GM19099 (cell line): Measurements from ENCODE around the gene GADD45GIP1.

Experiments used
- POLR2A ChIP-seq: IDR thresholded peaks from 3 replicates; pipeline ENCODE4 v1.6.1; 2011; ENCODE audit warnings: low read depth; ENCODE audit not compliant: insufficient read length; ENCODE audit errors: extremely low read depth

The GADD45GIP1 gene

DNA sequence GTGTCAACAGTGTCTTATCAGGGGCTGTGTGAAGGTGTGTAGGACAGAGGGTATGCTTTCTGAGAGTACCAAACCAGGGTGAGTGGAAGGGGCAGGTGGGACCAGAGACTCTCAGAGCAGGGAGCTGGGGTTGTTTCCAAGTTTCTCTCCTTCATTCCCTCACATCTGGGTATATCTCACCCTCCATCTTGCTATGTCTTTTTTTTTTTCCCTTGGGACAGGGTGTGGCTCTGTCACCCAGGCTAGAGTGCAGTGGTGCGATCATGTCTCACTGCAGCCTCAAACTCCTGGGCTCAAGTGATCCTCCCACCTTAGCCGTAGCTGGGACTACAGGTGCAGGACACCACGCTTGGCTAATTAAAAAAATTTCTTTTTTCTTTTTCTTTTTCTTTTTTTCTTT, 23.0 kb upstream of the GADD45GIP1 start:
- no peak for TF ChIP-seq POLR2A

DNA sequence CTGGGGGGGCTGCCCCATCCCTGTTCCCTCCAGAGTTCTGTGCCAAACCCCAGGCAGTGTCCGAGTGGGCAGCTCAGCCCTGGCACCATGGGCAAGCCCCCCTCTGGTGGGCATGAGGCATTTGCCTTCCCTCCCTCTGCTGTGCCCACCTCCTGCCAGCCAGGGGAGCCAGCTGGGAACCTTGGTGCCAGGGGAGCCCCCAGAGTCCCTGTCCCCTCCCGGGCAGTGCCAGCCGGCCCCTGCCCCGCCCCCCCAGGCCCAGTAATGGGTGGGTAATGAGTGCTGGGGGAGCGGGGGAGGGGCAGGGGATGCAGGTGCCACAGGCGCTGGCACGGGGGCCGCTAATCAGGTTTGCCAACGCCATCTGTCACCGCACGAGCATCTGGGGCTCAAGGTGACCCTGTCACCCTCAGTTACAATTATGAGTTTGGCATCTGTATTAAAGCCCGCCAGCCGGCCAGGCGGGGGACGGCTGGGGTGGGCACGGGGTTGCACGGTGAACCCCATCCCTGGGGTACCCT, 18.3 kb upstream of the GADD45GIP1 start:
- no peak for TF ChIP-seq POLR2A

DNA sequence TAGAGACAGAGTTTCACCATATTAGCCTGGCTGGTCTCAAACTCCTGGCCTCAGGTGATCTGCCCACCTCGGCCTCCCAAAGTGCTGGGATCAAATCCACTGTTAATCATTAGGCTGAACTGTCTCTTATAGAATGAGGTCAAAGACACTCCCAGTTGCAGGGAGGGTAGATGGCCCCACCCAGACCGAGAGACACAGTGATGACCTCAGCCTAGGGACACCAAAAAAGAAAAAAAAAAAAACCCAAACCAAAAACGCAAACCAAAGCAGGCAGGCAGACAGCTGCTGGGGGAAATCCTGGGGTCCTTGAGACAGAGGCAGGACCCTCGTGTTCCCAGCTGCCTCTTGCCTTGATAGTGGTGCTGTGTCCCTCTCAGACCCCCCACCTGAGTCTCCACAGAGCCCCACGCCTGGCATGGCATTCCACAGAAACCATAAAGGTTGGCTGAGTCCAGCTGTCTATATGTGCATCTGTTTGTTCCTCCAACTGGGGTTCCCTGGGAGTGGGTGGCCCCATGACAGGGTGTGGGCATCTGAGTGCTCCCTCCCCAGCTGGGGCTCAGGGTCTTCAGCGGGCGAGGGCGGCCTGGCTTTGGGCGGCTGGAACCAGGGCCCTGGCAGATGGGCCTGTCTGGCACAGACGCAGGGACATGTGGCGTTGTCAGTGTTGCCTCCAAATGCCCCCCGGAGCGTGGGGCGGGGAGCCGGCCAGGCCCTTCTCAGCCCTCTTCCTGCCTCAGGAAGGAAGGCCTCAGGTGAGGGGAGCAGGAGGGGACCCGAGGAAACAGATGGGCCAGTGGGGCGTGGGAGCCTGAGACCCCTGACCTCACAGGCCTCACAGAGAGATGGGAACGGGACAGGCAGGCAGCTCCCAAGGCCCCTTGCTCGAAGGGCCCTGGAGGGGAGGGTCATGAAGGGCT, 17.5 kb upstream of the GADD45GIP1 start:
- TF ChIP-seq POLR2A, result no peak

DNA sequence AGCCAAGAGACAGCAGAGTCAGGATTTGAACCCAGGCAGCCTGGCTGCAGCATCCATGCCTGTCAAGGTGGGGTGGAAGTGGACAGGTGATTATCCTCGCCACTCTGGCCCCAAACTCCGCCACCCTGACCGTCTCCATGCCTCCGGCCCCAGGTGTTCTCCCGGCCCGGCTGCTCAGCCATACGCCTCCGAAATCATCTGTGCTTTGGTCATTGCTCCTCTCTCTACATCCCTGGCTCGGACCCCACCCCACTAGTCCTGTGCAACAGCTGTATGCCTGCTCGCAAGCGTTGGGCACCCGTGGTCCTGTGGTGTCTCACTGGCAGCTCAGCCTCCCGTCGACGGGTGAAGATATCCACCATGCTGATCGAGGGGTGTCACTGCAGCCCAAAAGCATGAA, 16.2 kb upstream of the GADD45GIP1 start:
- no peak for TF ChIP-seq POLR2A

DNA sequence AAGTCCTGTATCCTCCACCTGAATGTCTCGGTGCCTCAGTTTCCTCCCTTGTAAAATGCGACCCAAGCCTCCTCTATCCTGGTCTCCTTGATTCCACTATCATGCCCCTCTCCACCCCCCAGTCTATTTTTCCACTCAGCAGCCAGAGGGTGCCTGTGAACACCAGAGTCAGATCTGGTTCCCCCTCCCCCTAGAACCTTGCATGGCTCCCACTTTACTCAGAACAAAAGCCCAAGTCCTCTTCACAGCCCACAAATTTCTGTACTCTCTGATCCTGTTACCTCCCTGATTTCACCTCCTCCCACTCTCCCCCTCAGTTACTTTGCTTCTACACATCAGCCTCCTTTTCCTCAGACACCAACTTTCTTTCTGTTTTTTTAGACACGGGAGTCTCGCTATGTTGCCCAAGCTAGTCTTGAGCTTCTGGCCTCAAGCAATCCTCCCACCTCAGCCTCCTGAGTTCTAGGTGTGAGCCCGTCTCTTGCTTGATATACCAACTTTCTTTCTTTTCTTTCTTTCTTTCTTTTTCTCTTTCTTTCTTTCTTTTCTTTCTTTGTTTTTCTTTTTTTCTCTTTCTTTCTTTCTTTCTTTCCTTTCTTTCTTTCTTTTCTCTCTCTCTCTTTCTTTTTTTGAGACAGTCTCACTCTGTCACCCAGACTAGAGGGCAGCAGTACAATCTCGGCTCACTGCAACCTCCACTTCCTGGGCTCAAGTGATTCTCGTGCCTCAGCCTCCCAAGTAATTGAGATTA, 13.2 kb upstream of the GADD45GIP1 start:
- TF ChIP-seq POLR2A, result no peak

DNA sequence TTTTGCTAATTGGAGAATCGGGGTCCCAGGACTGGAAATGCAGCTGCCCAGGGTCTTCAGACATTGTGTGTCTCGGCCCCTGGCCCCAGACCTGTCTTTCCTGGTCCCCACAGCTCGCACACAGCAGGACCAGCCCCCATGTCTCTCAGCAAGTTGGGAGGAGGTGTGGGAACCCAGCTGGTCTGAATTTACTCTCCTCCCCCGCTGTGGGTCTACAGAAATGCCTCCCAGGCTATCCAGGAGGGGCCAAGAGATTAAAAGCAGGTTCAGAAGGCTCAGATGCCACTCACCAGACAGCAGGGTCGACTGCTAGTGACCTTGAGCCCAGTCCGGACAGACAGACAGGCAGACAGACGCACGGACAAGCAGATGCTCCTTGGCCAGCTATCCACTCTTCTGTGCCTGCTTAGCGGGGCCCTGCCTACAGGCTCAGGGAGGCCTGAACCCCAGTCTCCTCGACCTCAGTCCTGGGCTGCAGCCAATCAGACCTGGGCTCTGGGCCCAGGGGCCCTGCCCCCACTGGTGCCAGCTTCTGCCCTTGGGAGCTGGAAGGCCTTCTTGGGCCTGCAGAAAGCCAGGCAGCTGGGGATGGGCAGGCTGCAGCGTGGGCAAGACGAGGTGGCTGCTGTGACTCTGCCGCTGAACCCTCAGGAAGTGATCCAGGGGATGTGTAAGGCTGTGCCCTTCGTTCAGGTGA, 12.4 kb upstream of the GADD45GIP1 start, which contains the start of gene DAND5:
Gene DAND5, plus strand, starts transcription at position 285 of the 697 bp plus-strand sequence. Its CDS starts 85 bp downstream, at position 370.
- TF ChIP-seq POLR2A, result no peak

DNA sequence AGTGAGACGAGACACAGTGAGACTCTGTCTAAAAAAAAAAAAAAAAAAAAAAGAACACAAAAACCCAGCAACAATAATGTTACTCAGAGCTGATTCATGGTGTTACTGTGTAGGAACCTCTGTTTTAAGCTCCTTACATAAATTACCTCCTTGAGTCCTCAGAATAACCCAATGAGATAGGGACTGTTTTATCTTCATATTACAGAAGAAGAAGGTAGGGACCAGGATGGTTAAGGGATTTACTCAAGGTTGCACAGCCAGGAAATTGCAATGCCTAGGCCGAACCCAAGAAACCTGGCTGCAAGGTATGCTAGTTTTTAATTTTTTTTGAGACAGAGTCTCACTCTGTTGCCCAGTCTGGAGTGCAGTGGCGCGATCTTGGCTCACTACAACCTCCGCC, 10.9 kb upstream of the GADD45GIP1 start:
- TF ChIP-seq POLR2A, result no peak

DNA sequence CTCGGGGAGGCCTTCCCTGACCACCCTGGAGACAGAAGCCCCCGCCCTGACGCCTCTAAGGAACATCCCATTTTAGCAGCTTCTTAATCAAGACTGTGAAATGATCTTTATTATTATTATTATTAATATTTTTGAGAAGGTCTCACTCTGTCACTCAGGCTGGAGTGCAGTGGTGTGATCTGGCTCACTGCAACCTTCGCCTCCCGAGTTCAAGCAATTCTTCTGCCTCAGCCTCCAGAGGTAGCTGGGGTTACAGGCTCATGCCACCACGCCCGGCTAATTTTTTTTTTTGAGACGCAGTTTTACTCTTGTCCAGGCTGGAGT, 8.8 kb upstream of the GADD45GIP1 start:
- TF ChIP-seq POLR2A, result no peak

DNA sequence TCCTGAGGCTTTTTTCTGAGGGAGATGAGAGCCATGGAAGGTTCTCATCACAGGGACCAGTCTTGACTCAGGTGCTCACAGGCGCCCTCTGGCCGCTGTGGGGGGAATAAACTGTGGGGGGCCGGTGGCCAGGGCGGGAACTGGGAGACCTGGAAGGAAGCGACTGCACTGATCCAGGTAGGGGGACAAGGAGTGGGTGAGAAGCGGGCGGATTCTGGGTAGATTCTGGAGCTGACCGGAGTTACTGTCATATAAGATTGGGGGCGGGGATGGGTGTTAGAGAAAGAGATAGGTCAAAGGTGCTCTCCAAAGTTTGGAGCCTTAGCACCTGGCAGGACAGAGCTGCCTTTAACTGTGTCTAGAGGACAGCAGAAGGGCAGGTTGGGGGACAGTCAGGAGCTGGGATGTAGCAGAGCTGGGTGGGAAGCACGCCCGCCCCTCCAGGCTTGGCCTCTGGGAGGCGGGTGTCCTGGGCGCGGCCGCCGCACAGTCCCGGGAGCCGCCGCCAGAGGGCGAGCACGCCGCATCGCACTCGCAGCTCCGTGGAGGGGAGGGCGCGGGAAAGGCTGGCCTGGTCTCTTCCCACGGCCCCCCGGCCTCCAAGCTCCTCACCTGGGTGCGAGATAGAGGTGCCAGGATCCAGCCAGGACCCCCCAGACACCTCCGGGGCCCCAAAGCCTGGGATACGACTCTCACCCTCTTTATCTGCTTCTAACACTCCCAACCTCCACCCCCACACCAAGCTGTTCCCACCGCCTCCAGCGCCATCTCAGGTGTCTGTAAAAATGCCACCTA, 8.2 kb upstream of the GADD45GIP1 start:
- peak; percentile 35 for TF ChIP-seq POLR2A

DNA sequence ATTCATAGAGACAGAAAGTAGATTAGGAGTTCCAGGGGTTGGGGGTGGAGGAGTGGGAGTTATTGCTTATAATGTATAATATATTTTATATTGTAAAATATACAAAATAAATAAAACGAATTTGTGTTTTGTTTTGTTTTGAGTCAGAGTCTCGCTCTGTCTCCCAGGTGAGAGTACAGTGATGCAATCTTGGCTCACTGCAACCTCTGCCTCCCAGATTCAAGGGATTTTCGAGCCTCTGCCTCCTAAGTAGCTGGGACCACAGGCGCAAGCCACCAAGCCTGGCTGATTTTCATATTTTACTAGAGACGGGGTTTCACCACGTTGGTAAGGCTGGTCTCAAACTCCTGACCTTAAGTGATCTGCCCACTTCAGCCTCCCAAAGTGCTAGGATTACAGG, 2.5 kb upstream of the GADD45GIP1 start:
- no peak for TF ChIP-seq POLR2A

DNA sequence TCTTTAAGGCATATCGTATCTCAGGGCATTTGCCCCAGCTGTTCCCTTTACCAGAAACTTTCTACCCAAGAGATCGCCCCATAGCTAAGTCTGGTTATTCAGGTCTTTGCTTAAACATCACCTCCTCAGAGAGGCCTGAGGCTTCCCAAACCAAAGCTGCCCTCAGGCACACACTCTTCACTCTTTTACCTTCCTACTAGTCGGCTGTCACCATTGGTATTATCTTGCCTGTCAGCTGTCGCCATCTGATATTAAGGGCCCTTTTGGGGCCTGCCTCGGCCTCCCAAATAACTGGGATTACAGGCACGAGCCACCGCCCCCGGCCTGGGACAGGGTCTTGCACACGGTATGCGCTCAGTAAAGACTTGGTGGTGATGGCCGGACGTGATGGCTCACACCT, 1.0 kb downstream of the GADD45GIP1 start:
- no peak for TF ChIP-seq POLR2A

DNA sequence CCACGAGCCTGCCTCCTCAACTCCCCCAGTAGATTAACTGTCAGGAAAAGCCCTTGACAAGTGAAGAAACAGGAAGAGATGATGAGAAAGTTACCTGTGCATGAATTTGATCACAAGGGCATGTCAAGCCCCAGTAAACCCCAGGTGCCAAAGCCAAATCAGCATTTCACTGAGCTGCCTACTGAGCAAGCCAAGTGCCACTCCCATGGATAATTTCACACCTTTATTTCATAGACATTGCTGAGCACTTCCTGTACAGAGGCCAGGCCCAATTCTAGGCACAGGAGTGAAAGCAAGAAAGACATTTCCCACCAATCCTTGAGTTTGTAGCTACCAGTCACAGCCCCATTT, 2.4 kb downstream of the GADD45GIP1 start:
- TF ChIP-seq POLR2A, result no peak

DNA sequence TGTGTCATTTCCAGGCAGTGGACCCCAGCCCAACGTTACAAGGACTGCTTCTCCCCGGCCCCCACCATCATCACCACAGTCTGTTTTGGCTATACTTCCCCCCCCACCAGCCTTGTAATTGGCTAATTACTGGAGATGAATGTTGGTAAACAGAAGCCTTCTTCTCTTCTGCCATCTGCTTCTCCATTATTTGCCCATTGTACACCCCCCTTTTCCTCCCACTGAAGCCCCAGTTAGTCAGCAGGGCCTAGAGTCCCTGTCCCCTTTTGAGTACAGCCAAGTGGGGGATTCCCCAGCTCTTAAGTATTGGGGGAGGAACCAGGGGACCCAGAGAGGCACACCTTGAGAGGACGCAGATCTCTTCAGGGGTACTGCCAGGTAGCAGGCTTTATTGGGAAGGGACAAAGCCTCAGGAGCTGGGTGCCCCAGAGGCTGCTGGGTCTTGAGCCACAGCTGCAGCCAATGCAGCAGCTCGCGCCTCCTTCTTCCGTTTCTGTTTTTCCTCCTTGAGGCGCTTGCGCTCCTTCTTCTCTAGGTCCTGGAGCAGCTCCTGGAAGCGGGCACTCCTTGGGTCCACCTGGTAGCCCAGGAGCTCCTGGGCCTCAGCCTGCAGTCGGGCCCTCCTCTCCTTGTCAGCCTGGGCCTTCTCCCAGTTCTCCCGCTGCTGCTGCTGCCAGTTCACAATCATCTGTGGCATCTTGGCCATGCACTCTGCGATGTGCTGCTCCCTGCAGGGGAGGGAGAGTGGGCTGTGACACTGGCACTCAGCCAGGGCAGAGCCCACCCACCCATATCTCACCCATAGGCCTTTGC, 3.0 kb downstream of the GADD45GIP1 start:
- peak; percentile 3 for TF ChIP-seq POLR2A
